Erythroblast (primary cell): Measurements from ENCODE around the gene TNFRSF18.

Experiments used
- GATA1 ChIP-seq: IDR thresholded peaks from 2 replicates; pipeline ENCODE4 v1.6.1; 2011; ENCODE audit warnings: low read depth, mild to moderate bottlenecking, control low read depth, low read length, moderate library complexity
- POLR2A ChIP-seq: IDR thresholded peaks from 2 replicates; pipeline ENCODE4 v1.6.1; 2011; ENCODE audit warnings: mild to moderate bottlenecking, low read length

GRCh38 chr1:1243266-1243660 is 36.9 kb upstream of the TNFRSF18 start:
- TF ChIP-seq POLR2A (no peak), GATA1 (no peak)
